COR-L47 (cell line): Measurements from ENCODE around the gene LGALS9.
A peak's percentile ranks its signal among the peaks of the same experiment; 100 is the strongest.

Experiments used
- DNase-seq: peaks from one replicate; lab custom pipeline; 2025; lab: John Stamatoyannopoulos, UW

Gene LGALS9

DNA sequence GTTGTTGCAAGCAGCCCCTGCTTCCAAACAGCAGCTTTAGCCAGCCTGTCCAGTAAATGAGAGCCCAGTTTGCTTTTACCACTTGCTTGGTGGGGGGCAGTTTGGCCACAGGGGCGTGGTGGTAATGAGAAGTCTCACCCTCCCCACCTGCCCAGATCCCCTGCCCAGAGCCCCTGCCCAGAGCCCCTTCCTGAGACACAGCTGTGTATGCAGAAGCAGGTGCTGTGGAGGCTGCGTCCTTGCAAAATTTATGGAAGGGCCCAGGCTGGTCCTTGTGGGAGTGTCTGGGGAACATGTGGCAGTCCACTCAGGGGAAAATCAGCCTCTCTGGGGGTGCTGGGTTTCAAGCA, 27.6 kb upstream of the LGALS9 start:
- DNase-seq = no peak

DNA sequence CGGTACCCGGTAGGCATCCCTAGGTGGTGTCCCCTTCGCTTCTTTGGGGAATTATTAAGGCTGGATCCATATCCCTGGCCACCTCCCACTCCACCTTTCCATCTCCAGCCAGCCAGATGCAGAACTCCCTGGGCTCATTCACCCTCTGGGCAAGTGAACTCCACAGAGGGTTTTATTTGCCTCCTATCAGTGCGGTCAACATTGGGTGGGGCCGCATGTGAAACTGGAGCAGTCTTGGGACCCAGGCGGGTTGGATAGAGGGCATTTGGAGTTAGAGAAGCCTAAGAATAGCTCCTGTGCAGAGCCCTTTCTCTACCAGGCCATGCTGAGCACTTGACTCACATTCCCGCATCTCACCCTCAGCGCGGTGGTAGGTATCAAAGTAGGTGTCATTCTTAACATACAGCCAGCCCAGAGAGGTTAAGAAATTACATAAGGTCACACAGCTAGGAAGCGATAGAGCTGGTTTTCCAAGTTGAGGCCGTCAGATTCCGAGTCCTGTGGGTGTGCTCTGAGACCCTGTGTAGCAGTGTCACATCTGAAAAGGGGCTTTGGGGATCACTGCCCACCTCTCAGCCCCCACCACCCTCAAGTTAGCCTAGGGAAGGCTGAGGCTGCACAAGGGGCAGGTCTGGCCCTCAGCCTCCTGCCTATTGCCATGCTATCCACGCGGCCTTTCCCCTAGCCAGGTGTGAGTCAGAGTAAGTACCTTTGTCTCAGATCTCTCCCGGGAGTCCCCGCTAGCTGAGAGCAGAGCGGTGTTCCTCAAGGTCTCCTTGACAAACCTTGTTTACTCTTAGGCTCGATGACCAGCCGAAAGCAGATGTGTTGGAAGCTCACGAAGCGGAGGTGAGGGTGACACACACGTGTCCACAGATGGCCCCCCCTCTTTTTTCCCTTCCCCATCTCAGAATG, 26.9 kb upstream of the LGALS9 start:
- no peak for DNase-seq

DNA sequence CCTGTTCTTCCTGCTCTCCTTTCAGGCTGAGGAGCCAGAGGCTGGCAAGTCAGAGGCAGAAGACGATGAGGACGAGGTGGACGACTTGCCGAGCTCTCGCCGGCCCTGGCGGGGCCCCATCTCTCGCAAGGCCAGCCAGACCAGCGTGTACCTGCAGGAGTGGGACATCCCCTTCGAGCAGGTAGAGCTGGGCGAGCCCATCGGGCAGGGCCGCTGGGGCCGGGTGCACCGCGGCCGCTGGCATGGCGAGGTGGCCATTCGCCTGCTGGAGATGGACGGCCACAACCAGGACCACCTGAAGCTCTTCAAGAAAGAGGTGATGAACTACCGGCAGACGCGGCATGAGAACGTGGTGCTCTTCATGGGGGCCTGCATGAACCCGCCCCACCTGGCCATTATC, 25.6 kb upstream of the LGALS9 start:
- DNase-seq = no peak

GRCh38 chr17:27607521-27608091, 23.4 kb upstream of the LGALS9 start:
- DNase-seq = no peak

GRCh38 chr17:27608328-27609230, 22.4 kb upstream of the LGALS9 start:
- no peak for DNase-seq

DNA sequence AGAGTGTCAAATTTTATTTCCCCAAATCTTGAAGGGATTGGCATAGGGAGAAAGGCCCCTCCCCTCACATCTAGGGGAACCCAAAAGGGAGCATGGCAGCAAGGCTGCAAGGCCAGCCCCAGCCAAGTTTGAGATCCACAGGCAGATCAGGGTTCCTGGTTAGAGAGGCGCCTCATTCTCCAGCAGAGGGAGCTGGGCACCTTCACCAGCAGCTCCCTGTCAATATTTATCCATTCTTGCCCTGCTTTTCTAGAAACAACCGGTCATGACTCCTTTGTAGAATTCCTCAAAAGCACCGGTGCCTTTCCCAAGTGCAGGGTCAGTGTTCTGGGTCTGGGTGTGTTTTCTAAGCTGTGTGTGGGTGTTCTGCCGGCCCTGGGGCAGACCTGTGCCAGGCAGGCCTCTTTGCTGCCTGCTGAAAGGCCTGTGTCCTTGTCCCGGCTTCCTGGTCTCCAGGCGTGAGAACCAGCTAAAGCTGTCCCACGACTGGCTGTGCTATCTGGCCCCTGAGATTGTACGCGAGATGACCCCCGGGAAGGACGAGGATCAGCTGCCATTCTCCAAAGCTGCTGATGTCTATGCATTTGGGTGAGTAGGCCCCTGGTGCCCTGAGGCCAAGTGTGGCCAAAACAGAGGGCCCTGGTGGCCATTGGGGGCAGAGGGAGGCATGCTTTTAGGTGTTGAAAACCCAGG, 21.2 kb upstream of the LGALS9 start:
- no peak for DNase-seq

- no peak for DNase-seq
Measured at GRCh38 chr17:27610304-27610677, 20.7 kb upstream of the LGALS9 start.

DNA sequence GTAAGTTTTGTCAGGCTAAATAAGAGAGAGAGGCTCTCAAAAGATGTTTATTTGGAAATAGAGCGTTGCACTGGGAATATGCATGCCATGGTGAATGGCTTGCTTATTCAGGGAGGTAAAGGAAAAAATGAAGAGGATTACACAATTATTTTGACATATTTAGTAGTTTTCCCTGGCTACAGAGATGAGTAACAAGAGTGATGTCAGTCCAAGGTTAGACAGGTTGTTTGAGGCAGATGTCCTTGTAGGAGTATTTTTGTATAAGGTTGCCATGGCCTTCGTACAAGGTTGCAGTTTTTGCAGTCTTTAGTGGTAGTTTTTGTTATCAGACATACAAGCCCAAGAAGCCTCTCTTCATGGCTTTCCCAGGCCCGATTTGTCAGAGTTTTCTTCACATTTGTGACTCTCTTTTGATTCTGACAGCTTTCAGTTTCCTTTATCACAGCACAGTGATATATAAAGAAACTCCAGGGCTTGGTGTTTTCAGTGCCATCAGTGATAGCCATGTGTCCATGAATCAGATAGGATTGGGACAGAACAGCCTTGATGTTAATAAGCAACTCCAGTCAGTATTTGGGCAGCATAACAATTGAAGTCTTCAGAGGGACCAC, 18.7 kb upstream of the LGALS9 start:
- no peak for DNase-seq

- no peak for DNase-seq
Measured at GRCh38 chr17:27613433-27613832, 17.6 kb upstream of the LGALS9 start.

DNA sequence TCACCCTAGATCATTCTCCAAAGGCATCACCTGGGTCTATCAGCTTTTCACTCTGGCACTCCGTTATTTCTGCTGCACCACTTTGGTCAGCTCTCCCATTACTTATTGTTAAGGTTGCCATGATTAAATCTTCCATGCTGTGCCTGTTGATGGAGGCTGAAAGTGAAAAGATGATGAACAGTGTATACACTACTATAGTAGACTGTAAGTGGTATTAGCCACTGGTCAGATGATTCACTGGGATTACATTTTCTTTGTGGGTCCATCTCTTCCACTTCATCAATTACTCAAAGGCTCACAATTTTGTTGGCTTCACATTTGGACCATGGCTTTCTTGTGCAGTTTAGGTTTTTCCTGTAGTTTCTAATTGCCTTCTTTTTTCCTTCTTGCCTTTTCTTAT, 15.9 kb upstream of the LGALS9 start:
- no peak for DNase-seq

GRCh38 chr17:27616414-27616813, 14.6 kb upstream of the LGALS9 start:
- no peak for DNase-seq

GRCh38 chr17:27618417-27618816, 12.6 kb upstream of the LGALS9 start:
- DNase-seq = no peak

- no peak for DNase-seq
Measured at GRCh38 chr17:27620721-27621120, 10.3 kb upstream of the LGALS9 start.

GRCh38 chr17:27621536-27621935, 9.5 kb upstream of the LGALS9 start:
- DNase-seq = no peak

- no peak for DNase-seq
Measured at GRCh38 chr17:27621942-27622559, 8.9 kb upstream of the LGALS9 start.

- DNase-seq = no peak
Measured at GRCh38 chr17:27622986-27623385, 8.0 kb upstream of the LGALS9 start.

- DNase-seq = peak; percentile 22
Measured at GRCh38 chr17:27623614-27624013, 7.4 kb upstream of the LGALS9 start.

GRCh38 chr17:27624539-27624938, 6.4 kb upstream of the LGALS9 start:
- no peak for DNase-seq

DNA sequence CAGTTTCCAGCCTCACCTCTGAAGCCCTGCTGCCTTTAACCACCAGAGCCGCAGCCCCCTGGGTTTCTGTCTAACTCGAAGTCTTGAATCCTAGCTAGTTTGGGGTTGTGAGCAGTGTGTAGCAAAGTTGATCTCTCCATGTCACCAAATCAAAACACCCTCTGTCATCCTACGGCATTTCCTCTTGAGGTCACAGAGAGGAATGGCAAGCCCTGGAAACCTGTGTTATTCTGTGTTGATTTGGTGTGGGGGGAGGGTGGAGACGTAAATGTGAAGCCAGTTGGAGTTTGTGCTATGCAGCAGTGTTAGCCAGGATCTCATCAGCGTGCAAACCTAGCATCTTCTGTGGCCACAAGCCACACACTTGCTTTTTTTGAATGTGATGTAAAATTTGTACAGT, 5.1 kb upstream of the LGALS9 start:
- no peak for DNase-seq

GRCh38 chr17:27627514-27627913, 3.5 kb upstream of the LGALS9 start:
- DNase-seq = no peak

DNA sequence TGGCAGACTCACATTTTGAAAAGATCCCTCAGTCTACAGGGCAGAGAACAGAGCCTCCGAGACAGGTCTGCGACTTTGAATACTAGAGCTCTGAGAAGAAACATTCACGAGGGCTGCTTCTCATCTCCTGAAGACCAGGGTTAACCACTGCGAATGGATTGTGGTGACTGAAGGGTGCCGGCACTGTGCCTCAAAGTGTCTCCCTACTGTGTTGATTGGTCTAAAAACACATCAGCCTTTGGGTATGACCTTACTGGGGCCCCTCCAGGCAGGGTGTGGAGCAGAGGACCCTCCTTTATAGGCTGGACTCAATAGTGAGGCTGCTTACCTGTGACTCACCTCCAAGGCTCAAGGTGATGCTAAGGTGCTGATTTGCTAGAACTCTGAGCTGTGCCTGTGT, 2.6 kb upstream of the LGALS9 start:
- DNase-seq = no peak
